NCI-H526 (cell line): ENCODE data around the gene DHX9.

ENCODE experiments used
- DNase-seq, 2 experiments: peaks; one replicate each; lab custom pipeline; 2025; lab: John Stamatoyannopoulos, UW

DHX9 gene

DNA sequence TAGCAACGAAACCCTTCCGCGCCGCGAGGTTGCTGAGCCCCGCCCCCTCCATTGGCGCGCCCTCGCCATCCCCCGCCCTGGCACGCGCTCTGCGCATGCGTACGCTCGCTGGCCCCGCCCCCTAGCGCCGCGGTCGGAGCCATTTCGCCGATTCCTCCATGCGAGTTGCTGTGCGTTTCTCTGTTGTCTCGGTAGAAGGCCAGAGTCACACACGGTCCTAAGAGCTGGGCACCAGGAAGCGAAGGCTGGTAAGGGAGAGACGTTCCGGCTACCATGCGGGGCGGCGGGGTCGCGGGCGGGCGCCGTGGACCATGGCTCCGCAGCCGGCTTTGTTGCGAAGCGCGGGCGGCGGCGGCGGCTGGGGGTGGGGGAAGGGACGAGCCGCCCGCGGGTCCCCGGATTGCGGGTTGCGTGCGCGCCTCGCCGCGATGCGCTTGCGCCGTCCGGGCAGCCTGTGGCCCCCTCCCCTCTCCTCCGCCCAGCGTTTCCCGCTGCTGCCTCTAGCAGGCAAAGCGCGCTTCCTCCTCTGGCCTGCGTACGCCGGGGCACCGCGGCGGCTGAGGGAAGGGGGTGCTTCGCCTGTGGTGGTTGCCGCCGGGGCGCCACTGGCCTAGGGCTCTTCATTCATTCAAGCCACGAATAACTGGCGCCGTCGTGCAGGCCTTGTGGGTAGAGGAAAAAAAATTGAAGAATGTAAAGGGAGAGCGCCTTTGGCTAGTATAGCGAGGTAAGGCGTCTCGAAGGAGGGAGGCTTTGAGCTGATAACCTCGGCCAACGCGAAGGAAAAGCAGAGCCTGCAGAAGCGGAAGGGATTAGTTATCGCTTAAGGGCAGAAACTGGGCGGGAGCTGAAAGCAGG, at the start of gene DHX9:
Gene DHX9 (plus strand): TSS at position 139 of the 858 bp plus-strand sequence. CDS start 3,220 bp downstream, outside the sequence.
- peak; percentile 94 to 100 for DNase-seq

DNA sequence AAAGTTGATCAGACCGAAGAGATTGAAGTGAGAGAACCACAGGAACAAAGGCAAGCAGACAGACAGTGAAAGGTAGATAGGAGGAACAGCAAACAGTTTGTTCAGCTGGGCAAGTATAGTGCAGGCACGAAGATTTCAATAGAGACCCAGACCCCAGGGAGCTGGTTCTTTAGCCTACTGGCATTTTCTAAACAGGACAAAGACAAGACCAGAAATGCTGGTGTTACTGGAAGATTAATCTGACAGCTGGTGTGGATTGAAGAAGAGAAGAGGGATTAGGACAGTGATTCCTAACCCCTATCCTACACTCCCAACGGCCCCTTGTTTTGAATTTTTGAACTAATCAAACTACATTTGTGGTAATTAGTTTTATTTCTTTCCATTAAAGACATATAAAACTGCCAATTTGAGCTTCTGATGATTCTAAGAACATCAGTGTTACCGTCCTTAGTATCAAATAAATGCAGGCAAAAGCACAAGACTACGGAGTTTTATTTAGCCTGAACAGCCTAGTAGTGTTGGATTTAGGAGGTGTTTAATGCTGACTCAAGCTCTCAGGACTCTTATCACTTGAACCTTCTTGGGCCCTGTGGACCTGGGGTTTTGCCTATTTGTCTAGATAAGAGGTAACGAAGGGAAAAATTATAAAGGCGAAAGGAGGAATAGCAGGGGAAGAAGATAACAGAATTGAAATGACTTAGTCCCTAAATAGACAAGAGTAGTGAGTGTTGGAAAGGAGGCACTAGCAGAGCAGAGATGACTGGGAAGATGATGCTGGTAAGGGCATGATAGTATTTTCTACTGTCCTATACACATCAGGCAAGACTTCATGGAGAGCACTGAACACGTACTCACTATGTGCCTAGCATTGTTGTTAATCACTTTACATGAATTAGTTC, 47.6 kb upstream of the DHX9 start:
- DNase-seq: no peak

GRCh38 chr1:182794091-182794490, 45.1 kb upstream of the DHX9 start:
- no peak for DNase-seq

DNA sequence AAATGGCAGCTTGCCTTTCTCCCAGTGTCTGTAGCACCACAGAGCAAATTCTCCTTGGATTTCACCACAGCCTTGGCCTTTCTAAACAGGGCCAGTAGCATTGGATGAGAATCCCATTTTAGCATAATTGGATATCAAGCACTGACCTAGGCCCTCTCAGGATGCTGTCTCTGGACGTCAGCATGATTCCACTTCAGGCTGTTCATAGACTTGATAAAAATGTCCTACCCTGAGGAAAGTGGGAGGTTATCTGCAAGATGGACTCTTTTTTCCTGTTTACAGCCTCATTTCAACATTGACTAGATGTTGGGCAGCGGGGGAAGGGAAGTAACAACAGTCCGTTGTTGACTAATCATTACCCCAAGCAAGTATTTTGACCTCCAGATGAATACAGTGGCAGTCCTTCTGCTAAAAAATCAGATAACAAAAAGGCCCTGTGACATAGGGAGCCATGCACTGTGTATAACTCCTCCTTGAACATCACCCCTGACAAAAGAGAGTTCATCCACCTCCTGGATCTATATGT, 44.4 kb upstream of the DHX9 start:
- no peak for DNase-seq

GRCh38 chr1:182795563-182796228, 43.5 kb upstream of the DHX9 start:
- no peak for DNase-seq

GRCh38 chr1:182802006-182802803, 36.9 kb upstream of the DHX9 start:
- no peak for DNase-seq

- DNase-seq: no peak
Measured at GRCh38 chr1:182803846-182804245, 35.3 kb upstream of the DHX9 start.

GRCh38 chr1:182806015-182806678, 33.0 kb upstream of the DHX9 start:
- DNase-seq: peak; percentile 65 to 88

DNA sequence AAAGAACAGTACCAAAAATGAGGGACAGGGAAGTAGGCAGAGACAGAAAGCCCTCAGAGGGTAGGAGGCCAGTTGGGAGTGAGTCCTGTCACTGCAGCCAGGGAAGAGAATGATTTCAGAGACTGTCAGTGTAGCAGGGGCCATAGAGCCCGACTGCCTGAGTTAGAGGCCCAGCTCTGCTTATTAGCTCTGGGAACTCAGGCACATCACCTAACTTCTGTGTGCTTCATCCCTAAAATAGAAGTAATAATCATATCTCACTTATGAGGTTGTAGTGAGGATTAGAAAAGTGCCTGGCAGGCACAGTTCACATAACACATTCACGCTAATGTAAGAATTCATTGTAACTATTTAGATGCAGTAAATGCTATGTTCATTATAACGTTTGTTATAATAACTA, 31.2 kb upstream of the DHX9 start:
- DNase-seq: no peak

GRCh38 chr1:182809414-182809957, 29.7 kb upstream of the DHX9 start:
- no peak for DNase-seq

DNA sequence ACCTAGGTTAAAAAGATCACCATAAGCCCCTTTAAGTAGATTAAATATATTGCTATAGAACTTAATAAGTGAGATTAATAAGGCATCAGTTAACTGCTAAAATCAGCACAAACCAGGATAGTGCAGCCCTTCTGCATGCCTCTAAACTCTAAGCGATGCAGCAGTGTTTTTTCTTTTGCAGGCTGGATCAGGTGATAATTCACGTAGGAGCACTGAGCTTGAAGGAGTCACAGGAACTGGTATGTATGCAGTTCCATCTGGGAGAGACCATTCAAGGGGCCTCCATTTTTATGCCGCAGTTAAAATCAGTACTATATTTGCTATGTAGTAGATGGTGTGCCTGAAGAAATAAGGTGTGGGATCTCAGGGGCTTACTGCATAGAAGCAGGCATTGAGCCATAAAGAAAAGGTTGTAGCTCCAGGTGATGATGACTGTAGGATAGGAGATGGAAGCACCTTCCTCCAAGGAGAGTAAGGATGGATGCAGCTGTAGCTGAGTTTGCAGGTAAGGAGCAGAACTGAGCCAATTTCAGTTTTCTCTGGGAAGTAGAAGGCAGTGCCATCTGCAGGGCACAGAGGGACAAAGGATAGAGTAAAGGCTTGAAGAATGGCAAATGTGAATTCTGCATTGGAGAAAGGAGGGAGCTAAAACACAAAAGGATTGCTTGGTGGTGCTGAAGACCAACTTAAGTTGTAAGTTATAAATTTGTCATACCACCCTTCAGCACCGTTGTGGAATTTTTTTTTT, 27.0 kb upstream of the DHX9 start:
- no peak for DNase-seq

GRCh38 chr1:182816863-182817262, 22.3 kb upstream of the DHX9 start:
- DNase-seq: no peak

GRCh38 chr1:182817802-182818201, 21.3 kb upstream of the DHX9 start:
- DNase-seq: no peak

DNA sequence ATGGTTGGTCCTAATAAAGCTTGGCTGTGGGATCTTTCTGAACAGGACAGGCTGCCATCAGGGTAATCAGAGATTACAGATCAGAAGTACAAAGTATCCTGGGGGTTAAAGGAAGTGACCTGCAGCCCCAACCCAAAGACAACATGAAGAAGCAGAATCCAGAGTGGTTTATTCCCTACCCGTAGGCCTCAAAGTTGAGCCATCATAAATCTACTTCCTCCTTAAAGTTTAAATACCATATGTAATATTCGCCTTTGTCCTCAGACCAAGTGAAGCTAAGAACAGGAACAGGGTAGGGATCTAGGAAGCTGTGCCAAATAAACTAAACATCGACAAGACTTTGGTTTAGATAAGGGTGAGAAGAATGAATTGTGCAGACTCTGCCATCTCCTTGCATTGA, 15.9 kb upstream of the DHX9 start:
- DNase-seq: no peak

DNA sequence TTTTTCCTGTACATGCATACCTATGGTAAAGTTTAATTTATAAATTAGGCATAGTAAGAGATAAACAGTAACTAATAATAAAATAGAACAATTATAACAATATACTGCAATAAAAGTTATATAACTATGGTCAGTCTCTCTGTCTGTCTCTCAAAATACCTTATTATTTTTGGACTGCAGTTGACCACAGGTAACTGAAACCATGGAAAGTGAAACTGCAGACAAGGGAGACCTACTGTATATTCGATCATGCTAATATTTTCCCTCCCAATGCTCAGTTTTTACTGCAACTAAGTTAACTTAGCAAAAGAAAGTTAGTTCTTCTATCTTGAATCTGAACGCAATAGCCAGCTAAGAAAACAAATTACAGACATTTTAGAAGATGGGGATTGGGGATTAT, 12.3 kb upstream of the DHX9 start:
- no peak for DNase-seq

DNA sequence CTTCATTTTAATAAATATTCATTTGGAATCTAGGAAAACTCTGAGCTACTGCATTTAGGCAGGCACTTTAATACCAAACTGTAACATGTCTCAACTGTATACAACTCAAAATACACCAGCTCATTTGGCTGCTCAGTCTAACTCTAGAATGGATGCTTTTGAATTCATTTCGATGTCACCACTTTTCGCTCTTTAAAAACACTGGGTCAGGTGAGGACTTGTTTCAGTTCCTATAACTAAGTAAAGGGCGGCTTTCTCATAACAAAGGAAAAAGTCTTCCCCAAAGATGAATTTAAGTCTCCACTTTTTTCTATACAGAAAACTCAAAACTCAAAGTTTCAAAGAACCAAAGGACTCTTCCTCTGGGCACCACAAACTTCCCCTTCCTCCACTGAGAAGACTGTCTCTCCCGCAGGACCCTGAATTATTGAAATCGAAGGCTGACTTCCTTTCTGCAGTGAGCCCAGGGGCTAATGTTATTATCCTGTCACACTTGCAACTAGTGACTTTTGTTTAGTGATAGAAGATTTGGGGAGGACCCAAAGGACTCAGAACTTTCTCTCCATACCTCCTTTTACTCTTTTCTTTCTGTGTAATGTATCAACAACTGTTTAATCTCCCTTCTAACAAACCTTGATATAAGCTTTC, 9.7 kb upstream of the DHX9 start:
- DNase-seq: no peak

GRCh38 chr1:182833271-182833670, 5.9 kb upstream of the DHX9 start:
- DNase-seq: no peak

- no peak for DNase-seq
Measured at GRCh38 chr1:182834326-182834725, 4.8 kb upstream of the DHX9 start.

GRCh38 chr1:182835806-182836205, 3.3 kb upstream of the DHX9 start:
- no peak for DNase-seq
